Hepatocyte (in vitro differentiated cells): ENCODE measurements around the gene APOB. TPM values are rescaled to one million over a fixed set of nuclear protein-coding genes. Genes with fewer than 3 reads are reported as not detected.

ENCODE experiments used
- DNase-seq: peaks from one replicate; pipeline ENCODE4 v3.0.0-alpha.2; 2016; ENCODE audit warnings: low spot score
- H2AFZ ChIP-seq: fragments of 200-600 bp; sonication (generic); 2 replicates; pipeline ENCODE4 v1.6.0; 2016; ENCODE audit warnings: antibody characterized with exemption, mild to moderate bottlenecking
- H3K27ac ChIP-seq: fragments of 200-600 bp; sonication (generic); 2 replicates; pipeline ENCODE4 v1.5.1; 2016; ENCODE audit warnings: mild to moderate bottlenecking
- H3K27me3 ChIP-seq: fragments of 200-600 bp; sonication (generic); 2 replicates; pipeline ENCODE4 v1.6.1; 2016
- H3K36me3 ChIP-seq: fragments of 200-600 bp; sonication (generic); replicated peaks from 2 replicates; pipeline ENCODE4 v1.5.1; 2016; ENCODE audit warnings: low read depth; ENCODE audit not compliant: insufficient read depth
- H3K4me1 ChIP-seq: fragments of 200-600 bp; sonication (generic); 2 replicates; pipeline ENCODE4 v1.5.1; 2016; ENCODE audit warnings: mild to moderate bottlenecking, moderate library complexity; ENCODE audit not compliant: insufficient read depth
- H3K4me2 ChIP-seq: fragments of 200-600 bp; sonication (generic); 2 replicates; pipeline ENCODE4 v1.6.0; 2016
- H3K4me3 ChIP-seq: fragments of 200-600 bp; sonication (generic); 2 replicates; pipeline ENCODE4 v1.5.1; 2016; ENCODE audit warnings: mild to moderate bottlenecking
- H3K79me2 ChIP-seq: fragments of 200-600 bp; sonication (generic); 2 replicates; pipeline ENCODE4 v1.6.0; 2017; ENCODE audit warnings: mild to moderate bottlenecking
- H3K9me2 ChIP-seq: fragments of 200-600 bp; sonication (generic); replicated peaks from 2 replicates; pipeline ENCODE4 v1.6.0; 2017; ENCODE audit warnings: mild to moderate bottlenecking; ENCODE audit not compliant: insufficient read depth
- H3K9me3 ChIP-seq: fragments of 200-600 bp; sonication (generic); 2 replicates; pipeline ENCODE4 v1.5.1; 2016; ENCODE audit warnings: low read depth, mild to moderate bottlenecking
- H4K20me1 ChIP-seq: fragments of 200-600 bp; sonication (generic); 2 replicates; pipeline ENCODE4 v1.6.0; 2016; ENCODE audit warnings: mild to moderate bottlenecking; ENCODE audit not compliant: insufficient read depth, poor library complexity, severe bottlenecking
- CTCF ChIP-seq: fragments of 200-600 bp; sonication (generic); IDR thresholded peaks from 2 replicates; pipeline ENCODE4 v1.5.1; 2016; ENCODE audit warnings: antibody characterized with exemption, mild to moderate bottlenecking; ENCODE audit not compliant: poor library complexity
- EZH2 ChIP-seq: fragments of 200-600 bp; sonication (generic); IDR thresholded peaks from 2 replicates; pipeline ENCODE4 v1.6.1; 2016; ENCODE audit warnings: antibody characterized with exemption, mild to moderate bottlenecking, borderline replicate concordance
- EZH2phosphoT487 ChIP-seq: fragments of 200-600 bp; sonication (generic); IDR thresholded peaks from one replicate; pipeline ENCODE4 v1.6.1; 2018; ENCODE audit warnings: antibody characterized with exemption, mild to moderate bottlenecking, low read depth, moderate library complexity; ENCODE audit not compliant: unreplicated experiment, severe bottlenecking
- WGBS: methylation state at CpG from one replicate; pipeline ENCODE4 v1.1.6; 2016; ENCODE audit warnings: low lambda C conversion rate; ENCODE audit errors: missing lambda C conversion rate; 5-methylcytosine and 5-hydroxymethylcytosine counted together
- polyA plus RNA-seq: library from polyadenylated mRNA; unstranded; fragments of >200 nt; fragmentation: Nextera tagmentation; extraction: Ambion mirVana; gene quantifications from 2 replicates; pipeline ENCODE4 v1.2.1, GENCODE V29; 2016
- total RNA-seq: library from RNA; depleted of rRNA; stranded (reverse); fragments of >200 nt; gene quantifications from 2 replicates; pipeline ENCODE4 v1.2.3, GENCODE V29; 2014

Gene APOB
- total and polyA plus RNA-seq, 2 experiments from 2014 or later = 184 to 814 TPM

GRCh38 chr2:21023419-21024181 is 20.3 kb downstream of the APOB start:
- no peaks in the 10 kb centered on the region for H3K4me1 ChIP-seq
- H2AFZ ChIP-seq = no peak overlapping the region
- TF ChIP-seq EZH2 (no peak), EZH2phosphoT487 (no peak), CTCF (no peak)
- no peaks in the 10 kb centered on the region for H3K9me3 ChIP-seq
- no peak for DNase-seq
- no peaks in the 10 kb centered on the region for H3K27me3 ChIP-seq
- WGBS = 87% methylated on average over 4 of the region's 4 CpGs
- H3K27ac ChIP-seq = no peak overlapping the region
- no peaks in the 10 kb centered on the region for H3K9me2 ChIP-seq
- H3K4me3 ChIP-seq = no peak overlapping the region
- no peaks in the 10 kb centered on the region for H3K36me3 ChIP-seq
- H3K4me2 ChIP-seq = no peak overlapping the region
- no peaks in the 10 kb centered on the region for H3K79me2 ChIP-seq
- no peaks in the 10 kb centered on the region for H4K20me1 ChIP-seq

- 94% methylated on average over 8 of the region's 8 CpGs for WGBS
- no peak overlapping the region for H3K4me3 ChIP-seq
- no peaks in the 10 kb centered on the region for H3K36me3 ChIP-seq
- no peaks in the 10 kb centered on the region for H3K79me2 ChIP-seq
- no peaks in the 10 kb centered on the region for H3K4me1 ChIP-seq
- no peaks in the 10 kb centered on the region for H4K20me1 ChIP-seq
- DNase-seq = no peak
- no peak overlapping the region for H3K27ac ChIP-seq
- H3K27me3 ChIP-seq = no peaks in the 10 kb centered on the region
- TF ChIP-seq EZH2 (no peak), CTCF (no peak), EZH2phosphoT487 (no peak)
- H3K9me2 ChIP-seq = no peaks in the 10 kb centered on the region
- H2AFZ ChIP-seq = no peak overlapping the region
- no peaks in the 10 kb centered on the region for H3K9me3 ChIP-seq
- no peak overlapping the region for H3K4me2 ChIP-seq
Observed at GRCh38 chr2:21022792-21023367, 21.0 kb downstream of the APOB start.

- TF ChIP-seq EZH2 (no peak), EZH2phosphoT487 (no peak), CTCF (no peak)
Observed at GRCh38 chr2:21021430-21021829, 22.4 kb downstream of the APOB start.

More at GRCh38 chr2:21021430-21021829, 22.4 kb downstream of the APOB start:
- no peaks in the 10 kb centered on the region for H4K20me1 ChIP-seq
- H3K4me2 ChIP-seq = no peak overlapping the region
- no peak overlapping the region for H2AFZ ChIP-seq
- H3K9me3 ChIP-seq = no peaks in the 10 kb centered on the region
- no peaks in the 10 kb centered on the region for H3K9me2 ChIP-seq
- H3K36me3 ChIP-seq = no peaks in the 10 kb centered on the region
- DNase-seq = no peak
- 100% methylated on average over 1 of the region's 1 CpG for WGBS
- H3K4me3 ChIP-seq = no peak overlapping the region
- H3K79me2 ChIP-seq = no peaks in the 10 kb centered on the region
- H3K4me1 ChIP-seq = no peaks in the 10 kb centered on the region
- H3K27me3 ChIP-seq = no peaks in the 10 kb centered on the region
- no peak overlapping the region for H3K27ac ChIP-seq
